HG02610 (cell line): ENCODE measurements around the gene LRRC7.

Experiments used
- ATAC-seq: cut with Tn5 transposase; IDR thresholded peaks from one replicate; pipeline ENCODE4 v1.9.1; 2021; ENCODE audit warnings: mild to moderate bottlenecking, moderate library complexity; ENCODE audit not compliant: unreplicated experiment

The LRRC7 gene

DNA sequence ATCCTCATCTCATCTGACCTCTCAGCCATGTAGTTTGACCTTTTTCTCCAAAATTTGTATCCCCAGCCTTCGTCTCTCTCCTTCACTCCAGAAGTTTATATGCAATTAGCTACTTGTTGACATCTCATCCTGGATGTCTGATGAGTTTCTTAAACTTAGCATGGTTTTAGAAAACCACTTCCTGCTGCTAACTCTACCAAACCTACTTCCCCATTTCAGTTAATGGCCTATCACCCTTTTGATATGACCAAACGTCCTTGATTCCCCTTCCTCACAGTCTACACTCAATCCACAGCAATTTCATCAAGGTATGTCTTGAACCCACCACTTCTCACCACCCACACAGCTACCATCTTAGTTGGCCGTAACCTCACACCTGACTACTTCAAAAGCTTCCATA is 515.8 kb downstream of the LRRC7 start:
- no peak for ATAC-seq

DNA sequence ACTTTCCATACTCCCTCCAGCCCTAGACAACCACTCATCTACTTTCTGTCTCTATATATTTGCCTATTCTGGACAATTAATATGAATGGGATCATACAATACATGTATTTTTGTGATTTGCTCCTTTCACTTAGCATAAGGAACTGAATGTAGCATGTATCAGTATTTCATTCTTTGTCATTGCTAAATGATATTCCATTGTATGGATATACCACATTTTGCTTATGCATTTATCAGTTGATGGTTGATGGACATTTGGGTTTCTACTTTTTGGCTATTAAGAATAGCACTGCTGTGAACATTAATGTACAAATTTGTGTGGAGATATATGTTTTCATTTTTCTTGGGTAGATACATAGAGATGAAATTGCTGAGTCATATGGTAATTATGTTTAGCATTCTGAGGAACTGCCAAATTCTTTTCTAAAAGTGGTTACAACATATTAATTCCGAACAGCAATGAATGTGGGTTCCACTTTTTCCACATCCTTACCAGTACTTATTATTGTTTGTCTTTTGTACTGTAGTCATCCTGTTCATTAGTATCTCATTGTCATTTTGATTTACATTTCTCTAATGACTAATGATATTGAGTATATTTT is 516.7 kb downstream of the LRRC7 start:
- no peak for ATAC-seq

DNA sequence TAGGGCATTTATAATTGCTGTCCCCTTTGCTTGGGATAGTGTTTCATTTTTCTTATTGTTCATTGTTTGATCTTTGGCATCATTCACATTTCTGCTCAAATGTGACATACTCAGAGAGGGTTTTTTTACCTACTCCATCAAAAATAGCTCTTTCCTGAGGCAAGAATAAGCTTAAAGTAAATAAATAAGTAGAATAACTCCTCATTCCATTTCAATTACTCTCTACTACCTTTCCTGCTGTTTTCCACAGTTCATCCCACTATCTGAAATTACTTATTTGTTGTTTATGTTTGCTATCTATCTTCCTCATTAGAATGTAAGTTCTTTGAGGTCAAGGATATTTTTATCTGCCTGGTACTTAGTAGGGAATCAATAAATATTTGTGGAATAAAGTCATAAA is 517.8 kb downstream of the LRRC7 start:
- no peak for ATAC-seq

DNA sequence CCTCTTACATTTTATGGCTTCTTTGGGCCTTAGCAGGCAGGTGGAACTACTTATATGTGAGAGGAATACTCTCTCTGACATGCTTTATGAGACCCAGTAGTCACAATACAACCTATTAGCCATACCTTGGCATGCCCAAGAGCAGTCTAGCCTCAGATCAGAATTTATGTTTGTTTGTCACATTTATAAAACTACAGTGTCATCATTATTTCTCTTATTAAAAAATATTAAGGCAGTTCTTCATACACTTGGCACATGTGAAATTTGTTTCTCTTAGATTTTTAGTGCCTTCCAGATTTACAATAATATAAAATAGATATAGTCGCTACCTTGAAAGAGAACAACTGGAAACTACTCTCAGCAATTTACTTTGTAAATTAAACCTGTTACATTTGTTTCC is 519.2 kb downstream of the LRRC7 start:
- no peak for ATAC-seq

DNA sequence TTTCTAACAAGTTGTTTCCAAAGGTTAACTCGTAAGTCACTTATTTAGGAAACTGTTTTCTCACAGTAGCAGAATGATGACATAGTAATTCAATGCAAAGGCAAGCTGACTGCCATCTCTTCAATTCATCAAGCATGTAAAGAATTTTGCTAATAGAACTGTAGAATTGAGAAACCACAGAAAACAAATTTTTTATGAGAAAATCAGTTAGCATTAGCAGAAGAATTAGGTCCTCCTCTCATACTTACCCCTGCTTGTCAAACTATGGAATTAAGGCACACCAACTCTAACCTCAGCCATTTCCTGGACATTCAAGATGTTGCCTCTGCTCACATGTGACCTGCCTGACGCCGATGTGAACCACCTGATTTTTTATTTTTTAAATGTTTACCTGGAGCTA is 522.4 kb downstream of the LRRC7 start:
- ATAC-seq: no peak

- ATAC-seq: no peak
These were observed 523.2 kb downstream of the LRRC7 start for GRCh38 chr1:70090875-70091274.

DNA sequence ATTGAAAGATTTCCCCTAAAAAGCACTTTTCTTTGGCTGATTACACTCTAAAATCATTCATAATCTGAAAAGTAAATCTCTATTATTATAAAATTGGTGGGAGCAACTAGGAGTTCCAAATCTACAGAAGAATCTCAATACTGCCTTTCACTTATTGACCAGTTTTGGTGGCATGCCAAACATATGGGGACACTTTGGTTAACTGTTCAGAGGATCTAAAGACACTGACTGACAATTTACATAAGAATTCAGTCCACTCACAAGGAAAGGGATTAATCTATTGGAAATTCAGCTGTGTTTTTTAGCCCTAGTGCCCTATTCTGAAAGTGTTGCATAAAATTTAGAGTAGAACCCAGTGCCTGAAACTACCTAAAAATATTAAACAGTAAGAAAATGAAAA is 524.1 kb downstream of the LRRC7 start:
- no peak for ATAC-seq

GRCh38 chr1:70092526-70092925 is 524.8 kb downstream of the LRRC7 start:
- ATAC-seq: no peak

DNA sequence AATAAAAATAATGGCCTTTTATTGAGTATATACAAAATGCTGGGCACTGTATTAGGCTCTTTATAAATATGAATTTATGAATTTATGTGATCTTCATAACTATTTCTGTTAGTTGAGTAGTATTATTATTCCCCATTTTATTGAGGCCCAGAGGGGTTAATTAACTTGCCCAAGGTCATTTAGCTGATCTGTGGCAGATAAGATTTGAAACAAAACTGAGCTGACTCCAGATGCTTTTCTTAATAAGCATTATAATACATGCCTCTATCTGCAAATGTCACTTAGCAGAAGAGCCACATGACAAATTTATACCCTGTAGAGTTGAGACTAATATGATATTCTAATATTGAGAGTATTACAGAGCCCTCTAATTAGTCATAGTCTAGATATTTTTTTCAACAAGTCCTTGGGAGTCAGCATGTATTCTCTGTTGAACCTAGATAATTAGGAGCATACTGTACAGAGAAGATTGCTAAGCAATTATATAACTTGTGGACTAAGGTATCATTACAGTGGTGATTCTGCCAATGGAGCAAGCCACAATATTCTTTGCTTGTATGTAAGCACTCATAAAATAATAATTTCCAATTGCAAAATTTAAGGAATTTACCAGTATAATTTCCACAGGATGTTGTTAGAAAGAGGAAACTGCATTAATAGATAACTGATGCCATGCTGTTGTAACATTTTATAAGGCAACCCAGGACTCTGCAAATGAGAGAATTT is 525.7 kb downstream of the LRRC7 start:
- no peak for ATAC-seq

DNA sequence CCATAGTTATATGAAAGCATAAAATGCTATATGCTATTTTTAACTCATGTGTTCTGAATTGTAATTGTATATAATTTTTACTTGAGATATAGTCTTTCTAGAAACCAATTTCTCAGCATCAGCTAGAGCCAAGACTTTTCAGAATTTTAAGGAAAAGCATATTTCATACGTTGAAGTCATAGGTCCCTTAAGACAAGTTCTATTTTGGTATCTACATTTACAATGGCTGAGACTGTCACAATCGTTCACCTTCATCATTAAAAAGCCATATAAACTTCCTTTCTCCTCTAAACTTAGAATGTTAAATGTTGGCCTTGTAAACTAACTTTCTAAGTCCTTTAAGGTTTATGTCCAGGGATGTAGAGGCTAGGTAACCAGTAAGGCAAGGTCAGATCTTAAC is 533.5 kb downstream of the LRRC7 start:
- ATAC-seq: no peak

DNA sequence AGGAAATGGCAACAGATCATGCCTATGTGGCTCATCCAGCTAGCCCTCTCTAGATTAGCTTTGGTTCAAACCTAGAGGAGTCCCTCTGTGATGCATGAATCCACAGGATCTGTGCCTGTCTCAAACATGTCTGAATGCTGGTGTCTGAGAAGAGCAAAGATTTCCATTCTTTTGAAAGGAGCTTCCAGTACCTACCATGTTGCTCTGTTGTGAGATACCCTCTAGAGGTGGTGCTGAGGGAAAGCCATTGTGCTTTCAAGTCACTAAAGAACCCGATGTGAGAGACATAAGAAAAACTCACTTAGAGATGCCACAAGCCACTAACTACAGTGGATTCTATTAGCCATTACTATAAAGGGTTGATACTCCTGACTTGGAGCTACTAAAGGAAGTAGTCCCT is 534.1 kb downstream of the LRRC7 start:
- ATAC-seq: no peak

GRCh38 chr1:70103770-70104169 is 536.0 kb downstream of the LRRC7 start:
- no peak for ATAC-seq

- no peak for ATAC-seq
These were observed 541.5 kb downstream of the LRRC7 start for GRCh38 chr1:70109241-70109640.

GRCh38 chr1:70112838-70113237 is 545.1 kb downstream of the LRRC7 start:
- no peak for ATAC-seq

- ATAC-seq: no peak
These were observed 547.6 kb downstream of the LRRC7 start for GRCh38 chr1:70115315-70115714.

- ATAC-seq: no peak
These were observed 549.3 kb downstream of the LRRC7 start for GRCh38 chr1:70117046-70117445.

GRCh38 chr1:70134148-70134547 is 566.4 kb downstream of the LRRC7 start:
- ATAC-seq: no peak

DNA sequence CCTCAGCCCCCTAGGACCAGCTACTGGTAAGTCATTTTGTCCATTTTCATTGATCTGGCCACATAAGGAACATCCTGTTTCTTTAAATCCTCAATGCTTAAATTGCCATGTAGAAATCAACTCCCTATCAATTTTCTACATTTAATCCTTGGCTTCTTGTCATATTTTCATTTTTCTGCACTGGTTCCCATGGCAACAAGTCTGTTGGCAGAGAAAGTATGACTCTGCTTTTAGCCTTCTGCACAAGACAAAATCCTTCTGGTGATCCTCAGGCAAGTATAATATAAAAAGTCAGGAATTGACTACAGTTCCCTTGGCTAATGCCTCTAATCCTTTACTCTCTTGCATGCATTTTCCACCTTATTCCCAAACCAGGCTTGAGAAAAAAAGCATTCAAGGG is 572.6 kb downstream of the LRRC7 start:
- ATAC-seq: no peak

GRCh38 chr1:70140894-70141293 is 573.2 kb downstream of the LRRC7 start:
- no peak for ATAC-seq

DNA sequence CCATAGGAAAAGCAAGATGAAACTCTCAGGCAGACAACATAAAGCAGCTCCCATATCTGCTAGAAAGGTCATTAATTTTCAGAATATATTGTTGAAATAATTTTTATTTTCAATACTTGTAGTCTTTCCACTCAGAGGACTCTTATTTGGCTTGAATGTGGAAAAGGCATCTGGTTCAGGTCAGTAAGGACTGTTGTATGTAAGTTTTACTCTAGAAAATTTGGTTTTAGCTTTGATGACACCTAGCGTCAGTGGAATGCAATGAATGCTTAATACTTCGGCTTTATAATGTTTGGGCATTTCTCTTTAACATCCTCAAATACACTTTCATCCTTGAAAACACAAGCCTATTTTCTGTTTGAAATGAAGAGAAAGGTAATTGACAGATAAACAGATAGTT is 574.4 kb downstream of the LRRC7 start:
- ATAC-seq: no peak

DNA sequence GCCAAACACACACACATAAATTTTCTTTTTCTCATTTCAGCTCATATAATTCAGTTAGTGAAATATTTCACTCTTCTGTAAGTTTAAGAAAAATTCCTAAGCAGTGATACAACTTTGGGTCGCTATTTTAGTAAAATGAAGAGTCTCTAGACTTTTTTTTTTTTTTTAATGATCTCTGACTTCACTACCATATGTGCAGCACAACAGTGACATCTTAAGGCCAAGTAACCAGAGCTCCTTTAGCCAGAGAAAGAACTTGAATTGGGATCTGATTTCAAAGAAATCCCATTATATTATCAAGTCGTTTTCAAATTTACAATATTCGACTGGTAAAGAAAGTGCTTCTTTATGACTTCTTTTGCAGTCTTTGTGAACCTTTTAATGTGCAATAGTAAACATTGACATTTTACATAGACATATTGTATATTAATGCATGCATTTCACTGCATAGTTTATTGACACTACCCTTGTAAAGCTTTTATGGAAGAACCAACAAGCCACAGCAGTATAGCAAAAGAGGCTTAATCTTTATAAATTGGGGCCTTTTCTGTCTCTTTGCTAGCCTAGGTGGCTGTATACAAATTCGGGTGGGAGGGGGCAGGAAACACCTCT is 575.4 kb downstream of the LRRC7 start:
- no peak for ATAC-seq

GRCh38 chr1:70146488-70146887 is 578.8 kb downstream of the LRRC7 start:
- no peak for ATAC-seq
